Peyer's patch (tissue), 4 donors: ENCODE measurements around the gene ZBTB7B.

Experiments
- POLR2A ChIP-seq, 2 donors: fragments of 450-650 bp; IDR thresholded peaks; one replicate each; pipeline ENCODE4 v1.5.1; 2017; ENCODE audit warnings: antibody characterized with exemption in 2 of 2, mild to moderate bottlenecking in 2 of 2, moderate library complexity in 2 of 2
- TF ChIP-seq, protein P1 (sequence below), 6 experiments: fragments of 450-650 bp in 4 of 6; fragments of 200-600 bp in 2 of 6; sonication (generic) in 1 of 6; IDR thresholded peaks; one replicate each; pipeline ENCODE4 v1.5.1; 2017 to 2019; ENCODE audit warnings: antibody characterized with exemption in 6 of 6, mild to moderate bottlenecking in 3 of 6, moderate library complexity in 1 of 6

DNA sequence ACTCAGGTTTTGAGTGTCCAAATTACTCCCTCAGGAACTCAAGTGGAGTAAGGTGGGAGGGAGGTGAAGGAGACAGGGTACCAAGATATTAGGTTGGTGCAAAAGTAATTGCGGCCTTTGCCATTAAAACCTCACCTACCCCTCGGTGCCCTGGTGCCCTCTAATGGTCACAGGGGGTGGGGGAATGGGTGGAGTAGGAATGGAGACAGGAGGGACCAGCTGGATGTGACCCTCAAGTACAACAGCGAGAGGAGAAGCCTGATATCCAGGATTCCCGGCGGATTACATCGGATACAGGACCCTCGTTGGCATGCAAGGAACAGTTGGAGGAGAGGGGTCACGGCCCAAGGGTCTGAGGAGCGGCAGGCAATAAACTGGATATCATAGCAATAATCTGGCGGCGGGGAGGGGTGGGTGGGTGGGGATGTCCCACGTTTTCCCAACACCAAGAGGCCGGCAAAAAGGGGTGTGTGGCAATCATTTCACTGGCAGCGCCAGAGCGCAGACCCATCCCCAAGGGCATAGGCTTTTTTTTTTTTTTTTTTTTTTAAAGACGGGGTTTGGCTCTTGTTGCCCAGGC, 4.3 kb upstream of the ZBTB7B start:
- TF ChIP-seq, protein P1, sequence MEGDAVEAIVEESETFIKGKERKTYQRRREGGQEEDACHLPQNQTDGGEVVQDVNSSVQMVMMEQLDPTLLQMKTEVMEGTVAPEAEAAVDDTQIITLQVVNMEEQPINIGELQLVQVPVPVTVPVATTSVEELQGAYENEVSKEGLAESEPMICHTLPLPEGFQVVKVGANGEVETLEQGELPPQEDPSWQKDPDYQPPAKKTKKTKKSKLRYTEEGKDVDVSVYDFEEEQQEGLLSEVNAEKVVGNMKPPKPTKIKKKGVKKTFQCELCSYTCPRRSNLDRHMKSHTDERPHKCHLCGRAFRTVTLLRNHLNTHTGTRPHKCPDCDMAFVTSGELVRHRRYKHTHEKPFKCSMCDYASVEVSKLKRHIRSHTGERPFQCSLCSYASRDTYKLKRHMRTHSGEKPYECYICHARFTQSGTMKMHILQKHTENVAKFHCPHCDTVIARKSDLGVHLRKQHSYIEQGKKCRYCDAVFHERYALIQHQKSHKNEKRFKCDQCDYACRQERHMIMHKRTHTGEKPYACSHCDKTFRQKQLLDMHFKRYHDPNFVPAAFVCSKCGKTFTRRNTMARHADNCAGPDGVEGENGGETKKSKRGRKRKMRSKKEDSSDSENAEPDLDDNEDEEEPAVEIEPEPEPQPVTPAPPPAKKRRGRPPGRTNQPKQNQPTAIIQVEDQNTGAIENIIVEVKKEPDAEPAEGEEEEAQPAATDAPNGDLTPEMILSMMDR (IDR thresholded peaks at IDR 0.05), result peak in 1 of 6 experiments; percentile 23
- no peak for TF ChIP-seq POLR2A (IDR thresholded peaks at IDR 0.05)
